ENCODE measurements around the gene BRD7. TPM values are rescaled to one million over a fixed set of nuclear protein-coding genes. Genes with fewer than 3 reads are reported as not detected.

The BRD7 gene
- total RNA-seq, 4 donors from 2014 or later, result 41.4 to 56.0 (median 46.8) TPM

- Histone ChIP-seq H3K27ac (no peak overlapping the region), H3K9me3 (no peaks in the 10 kb centered on the region), H3K4me1 (no peaks in the 10 kb centered on the region), H3K4me3 (replicated peaks in 1 of 3) (no peak overlapping the region), H3K36me3 (no peaks in the 10 kb centered on the region), H3K27me3 (no peaks in the 10 kb centered on the region)
- whole genome bisulfite sequencing, 2 donors, result 96 to 97% methylated on average over 7 of the region's 7 CpGs
- TF ChIP-seq, protein P1, sequence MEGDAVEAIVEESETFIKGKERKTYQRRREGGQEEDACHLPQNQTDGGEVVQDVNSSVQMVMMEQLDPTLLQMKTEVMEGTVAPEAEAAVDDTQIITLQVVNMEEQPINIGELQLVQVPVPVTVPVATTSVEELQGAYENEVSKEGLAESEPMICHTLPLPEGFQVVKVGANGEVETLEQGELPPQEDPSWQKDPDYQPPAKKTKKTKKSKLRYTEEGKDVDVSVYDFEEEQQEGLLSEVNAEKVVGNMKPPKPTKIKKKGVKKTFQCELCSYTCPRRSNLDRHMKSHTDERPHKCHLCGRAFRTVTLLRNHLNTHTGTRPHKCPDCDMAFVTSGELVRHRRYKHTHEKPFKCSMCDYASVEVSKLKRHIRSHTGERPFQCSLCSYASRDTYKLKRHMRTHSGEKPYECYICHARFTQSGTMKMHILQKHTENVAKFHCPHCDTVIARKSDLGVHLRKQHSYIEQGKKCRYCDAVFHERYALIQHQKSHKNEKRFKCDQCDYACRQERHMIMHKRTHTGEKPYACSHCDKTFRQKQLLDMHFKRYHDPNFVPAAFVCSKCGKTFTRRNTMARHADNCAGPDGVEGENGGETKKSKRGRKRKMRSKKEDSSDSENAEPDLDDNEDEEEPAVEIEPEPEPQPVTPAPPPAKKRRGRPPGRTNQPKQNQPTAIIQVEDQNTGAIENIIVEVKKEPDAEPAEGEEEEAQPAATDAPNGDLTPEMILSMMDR (IDR thresholded peaks at IDR 0.05), result no peak
- no peak for TF ChIP-seq POLR2A (IDR thresholded peaks at IDR 0.05)
- DNase-seq, result no peak
- intact Hi-C loops (cut with DNase I), result no loop called here
Observed at GRCh38 chr16:50295541-50296132, 73.2 kb downstream of the BRD7 start.

DNA sequence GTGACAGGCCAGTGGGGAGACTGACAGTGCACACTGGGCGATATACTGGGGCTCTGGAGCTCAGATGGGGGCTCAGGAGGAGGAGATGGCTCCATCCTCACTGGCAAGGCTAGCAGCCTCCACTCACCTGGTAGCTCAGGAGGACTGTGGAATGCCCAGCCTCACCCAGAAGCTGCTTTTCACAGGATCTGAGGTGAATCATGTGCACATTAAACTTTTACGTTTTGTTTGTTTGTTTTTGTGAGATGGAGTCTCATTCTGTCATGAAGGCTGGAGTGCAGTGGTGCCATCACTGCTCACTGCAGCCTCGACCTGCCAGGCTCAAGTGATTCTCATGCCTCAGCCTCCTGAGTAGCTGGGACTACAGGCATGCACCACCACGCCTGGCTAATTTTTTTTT, 73.8 kb downstream of the BRD7 start:
- Histone ChIP-seq H3K27ac (no peak overlapping the region), H3K4me3 (replicated peaks in 1 of 3) (no peak overlapping the region), H3K4me1 (no peaks in the 10 kb centered on the region), H3K36me3 (no peaks in the 10 kb centered on the region), H3K9me3 (no peaks in the 10 kb centered on the region), H3K27me3 (no peaks in the 10 kb centered on the region)
- WGBS, 2 donors, result 84 to 90% methylated on average over 4 of the region's 4 CpGs
- DNase-seq, result no peak
- no peak for TF ChIP-seq POLR2A (IDR thresholded peaks at IDR 0.05)
- TF ChIP-seq, protein P1 (IDR thresholded peaks at IDR 0.05), result no peak
- intact Hi-C loops (cut with DNase I), result no loop called here

- H3K27ac ChIP-seq, result no peak overlapping the region
- no peaks in the 10 kb centered on the region for H3K9me3 ChIP-seq
- H3K4me1 ChIP-seq, result no peaks in the 10 kb centered on the region
- intact Hi-C loops (cut with DNase I), result no loop called here
- no peak overlapping the region for H3K4me3 ChIP-seq (replicated peaks in 1 of 3)
- TF ChIP-seq, protein P1 (IDR thresholded peaks at IDR 0.05), result no peak
- no peak for TF ChIP-seq POLR2A (IDR thresholded peaks at IDR 0.05)
- DNase-seq, result no peak
- WGBS, 2 donors, result 91 to 92% methylated on average over 12 to 14 of the region's 20 CpGs
- H3K36me3 ChIP-seq, result no peaks in the 10 kb centered on the region
- H3K27me3 ChIP-seq, result no peaks in the 10 kb centered on the region
Observed at GRCh38 chr16:50293994-50294855, 74.6 kb downstream of the BRD7 start.

GRCh38 chr16:50293041-50293783, 75.6 kb downstream of the BRD7 start:
- DNase-seq, result no peak

More at GRCh38 chr16:50293041-50293783, 75.6 kb downstream of the BRD7 start:
- Histone ChIP-seq H3K36me3 (no peaks in the 10 kb centered on the region), H3K4me1 (no peaks in the 10 kb centered on the region), H3K4me3 (replicated peaks in 1 of 3) (no peak overlapping the region), H3K9me3 (no peaks in the 10 kb centered on the region), H3K27ac (no peak overlapping the region), H3K27me3 (no peaks in the 10 kb centered on the region)
- 88 to 91% methylated on average over 18 of the region's 20 CpGs for WGBS, 2 donors
- no peak for TF ChIP-seq POLR2A (IDR thresholded peaks at IDR 0.05)
- TF ChIP-seq, protein P1 (IDR thresholded peaks at IDR 0.05), result no peak
- intact Hi-C loops (cut with DNase I), result no loop called here
